GM19351 (cell line): ENCODE measurements around the gene CES4A.
A peak's percentile ranks its signal among the peaks of the same experiment; 100 is the strongest.
"Not testable (repeated sequence)": the region's sequence is repeated elsewhere in the genome, so short reads cannot be mapped to it uniquely, and the experiment has no call there.

Source experiments
- ATAC-seq: cut with Tn5 transposase; IDR thresholded peaks from one replicate; pipeline ENCODE4 v1.9.1; 2021; ENCODE audit warnings: mild to moderate bottlenecking, moderate library complexity; ENCODE audit not compliant: unreplicated experiment

CES4A gene

GRCh38 chr16:66988197-66988788 lies at the start of gene CES4A:
Gene CES4A, plus strand, starts transcription at chr16:66988589. Its CDS starts 184 bp downstream, at chr16:66988773.
- no peak for ATAC-seq

GRCh38 chr16:66939366-66939765 lies 49.0 kb upstream of the CES4A start:
- no peak for ATAC-seq

GRCh38 chr16:66940236-66940635 lies 48.2 kb upstream of the CES4A start:
- no peak for ATAC-seq

GRCh38 chr16:66942981-66943380 lies 45.4 kb upstream of the CES4A start:
- no peak for ATAC-seq

- ATAC-seq, result no peak
Observed at GRCh38 chr16:66943426-66944053, 44.8 kb upstream of the CES4A start.

GRCh38 chr16:66944054-66944441 lies 44.3 kb upstream of the CES4A start:
- no peak for ATAC-seq

- not testable (repeated sequence) for ATAC-seq
Observed at GRCh38 chr16:66944971-66945370, 43.4 kb upstream of the CES4A start.

- ATAC-seq, result no peak
Observed at GRCh38 chr16:66945939-66946338, 42.5 kb upstream of the CES4A start.

GRCh38 chr16:66946541-66946940 lies 41.8 kb upstream of the CES4A start:
- ATAC-seq, result no peak

- no peak for ATAC-seq
Observed at GRCh38 chr16:66946974-66947301, 41.5 kb upstream of the CES4A start.

- peak; percentile 71 for ATAC-seq
Observed at GRCh38 chr16:66947302-66948065, 40.9 kb upstream of the CES4A start.

- ATAC-seq, result no peak
Observed at GRCh38 chr16:66948134-66948836, 40.1 kb upstream of the CES4A start.

GRCh38 chr16:66948837-66949225 lies 39.6 kb upstream of the CES4A start:
- no peak for ATAC-seq

GRCh38 chr16:66949472-66949871 lies 38.9 kb upstream of the CES4A start:
- no peak for ATAC-seq

GRCh38 chr16:66950437-66950836 lies 38.0 kb upstream of the CES4A start:
- ATAC-seq, result no peak

- ATAC-seq, result no peak
Observed at GRCh38 chr16:66950971-66951790, 37.2 kb upstream of the CES4A start.

- no peak for ATAC-seq
Observed at GRCh38 chr16:66952430-66953110, 35.8 kb upstream of the CES4A start.

GRCh38 chr16:66953462-66954096 lies 34.8 kb upstream of the CES4A start:
- no peak for ATAC-seq

GRCh38 chr16:66954097-66954659 lies 34.2 kb upstream of the CES4A start:
- no peak for ATAC-seq
